Large intestine (tissue), 3 donors: Measurements from ENCODE around the gene ST8SIA4. TPM values are rescaled to one million over a fixed set of nuclear protein-coding genes. Genes with fewer than 3 reads are reported as not detected.

ENCODE experiments used
- DNase-seq, 2 donors: peaks; one replicate each; pipeline versions ENCODE4 v3.0.0 to v3.0.0-alpha.2; 2013
- H3K27ac ChIP-seq: one replicate; pipeline ENCODE4 v1.5.1; 2013; ENCODE audit warnings: low read length
- H3K27me3 ChIP-seq: 2 replicates; pipeline ENCODE4 v1.6.1; 2013; ENCODE audit warnings: low read length; ENCODE audit not compliant: control insufficient read depth, insufficient read depth
- H3K36me3 ChIP-seq: 2 replicates; pipeline ENCODE4 v1.6.1; 2013; ENCODE audit warnings: low read length; ENCODE audit not compliant: control insufficient read depth, insufficient read depth
- H3K4me1 ChIP-seq: one replicate; pipeline ENCODE4 v1.6.1; 2013; ENCODE audit warnings: low read length; ENCODE audit not compliant: control insufficient read depth, insufficient read depth
- H3K4me3 ChIP-seq: one replicate; pipeline ENCODE4 v1.5.1; 2013; ENCODE audit warnings: low read length
- H3K9me3 ChIP-seq: one replicate; pipeline ENCODE4 v1.6.1; 2013; ENCODE audit warnings: mild to moderate bottlenecking, low read depth, low read length, moderate library complexity; ENCODE audit not compliant: control insufficient read depth
- WGBS: methylation state at CpG from one replicate; pipeline ENCODE4 v1.1.5; 2013; ENCODE audit warnings: low lambda C conversion rate; ENCODE audit not compliant: insufficient coverage; 5-methylcytosine and 5-hydroxymethylcytosine counted together
- polyA plus RNA-seq: library from polyadenylated mRNA; unstranded; fragments of 120-200 nt; gene quantifications from one replicate; pipeline ENCODE4 v1.2.1, GENCODE V29; 2013

Gene ST8SIA4
- polyA plus RNA-seq, 1 donor: 4.7 TPM

GRCh38 chr5:100854591-100854990 lies 48.5 kb downstream of the ST8SIA4 start:
- H3K27ac ChIP-seq: no peak overlapping the region
- DNase-seq: no peak
- H3K4me3 ChIP-seq: no peak overlapping the region
- peaks cover 2% of the 10 kb centered on the region for H3K36me3 ChIP-seq
- H3K27me3 ChIP-seq: no peaks in the 10 kb centered on the region
- no peaks in the 10 kb centered on the region for H3K9me3 ChIP-seq
- H3K4me1 ChIP-seq: no peaks in the 10 kb centered on the region

GRCh38 chr5:100853582-100853981 lies 49.5 kb downstream of the ST8SIA4 start:
- Histone ChIP-seq H3K9me3 (no peaks in the 10 kb centered on the region), H3K4me3 (no peak overlapping the region), H3K36me3 (peaks cover 2% of the 10 kb centered on the region), H3K27ac (no peak overlapping the region), H3K4me1 (no peaks in the 10 kb centered on the region), H3K27me3 (no peaks in the 10 kb centered on the region)
- DNase-seq: no peak

- no peaks in the 10 kb centered on the region for H3K4me1 ChIP-seq
- H3K27me3 ChIP-seq: no peaks in the 10 kb centered on the region
- no peak overlapping the region for H3K4me3 ChIP-seq
- H3K9me3 ChIP-seq: no peaks in the 10 kb centered on the region
- H3K36me3 ChIP-seq: peaks cover 2% of the 10 kb centered on the region
- H3K27ac ChIP-seq: no peak overlapping the region
- no CpG with 5 or more reads among the region's 3 CpGs for WGBS
- DNase-seq: peak in 1 of 2 donors; percentile 3
Observed at GRCh38 chr5:100852988-100853449, 50.1 kb downstream of the ST8SIA4 start.

- WGBS: no CpG with 5 or more reads among the region's 8 CpGs
- Histone ChIP-seq H3K4me3 (no peak overlapping the region), H3K27ac (no peak overlapping the region), H3K9me3 (no peaks in the 10 kb centered on the region), H3K4me1 (no peaks in the 10 kb centered on the region), H3K36me3 (peaks cover 2% of the 10 kb centered on the region), H3K27me3 (no peaks in the 10 kb centered on the region)
- no peak for DNase-seq
Observed at GRCh38 chr5:100852051-100852450, 51.0 kb downstream of the ST8SIA4 start.

- no peak for DNase-seq
- no peaks in the 10 kb centered on the region for H3K4me1 ChIP-seq
- no peaks in the 10 kb centered on the region for H3K9me3 ChIP-seq
- 43% methylated on average over 2 of the region's 4 CpGs for WGBS
- no peak overlapping the region for H3K27ac ChIP-seq
- H3K36me3 ChIP-seq: no peaks in the 10 kb centered on the region
- no peak overlapping the region for H3K4me3 ChIP-seq
- H3K27me3 ChIP-seq: no peaks in the 10 kb centered on the region
Observed at GRCh38 chr5:100846772-100847171, 56.3 kb downstream of the ST8SIA4 start.

GRCh38 chr5:100842080-100842479 lies 61.0 kb downstream of the ST8SIA4 start:
- H3K4me1 ChIP-seq: no peaks in the 10 kb centered on the region
- no peaks in the 10 kb centered on the region for H3K9me3 ChIP-seq
- WGBS: 92% methylated on average over 2 of the region's 2 CpGs
- H3K36me3 ChIP-seq: no peaks in the 10 kb centered on the region
- H3K27me3 ChIP-seq: no peaks in the 10 kb centered on the region
- no peak overlapping the region for H3K4me3 ChIP-seq
- DNase-seq: no peak
- H3K27ac ChIP-seq: no peak overlapping the region

GRCh38 chr5:100841358-100842076 lies 61.6 kb downstream of the ST8SIA4 start:
- no peak for DNase-seq
- no peaks in the 10 kb centered on the region for H3K9me3 ChIP-seq
- 89% methylated on average over 1 of the region's 4 CpGs for WGBS
- H3K36me3 ChIP-seq: no peaks in the 10 kb centered on the region
- no peak overlapping the region for H3K27ac ChIP-seq
- H3K27me3 ChIP-seq: no peaks in the 10 kb centered on the region
- no peaks in the 10 kb centered on the region for H3K4me1 ChIP-seq
- no peak overlapping the region for H3K4me3 ChIP-seq

GRCh38 chr5:100840789-100841188 lies 62.3 kb downstream of the ST8SIA4 start:
- H3K4me3 ChIP-seq: no peak overlapping the region
- H3K27ac ChIP-seq: no peak overlapping the region
- no peaks in the 10 kb centered on the region for H3K27me3 ChIP-seq
- H3K36me3 ChIP-seq: no peaks in the 10 kb centered on the region
- no peak for DNase-seq
- WGBS: no CpG with 5 or more reads among the region's 1 CpG
- H3K9me3 ChIP-seq: no peaks in the 10 kb centered on the region
- no peaks in the 10 kb centered on the region for H3K4me1 ChIP-seq

- H3K27me3 ChIP-seq: no peaks in the 10 kb centered on the region
- H3K27ac ChIP-seq: no peak overlapping the region
- WGBS: 90% methylated on average over 2 of the region's 2 CpGs
- H3K9me3 ChIP-seq: no peaks in the 10 kb centered on the region
- DNase-seq: no peak
- H3K36me3 ChIP-seq: no peaks in the 10 kb centered on the region
- H3K4me3 ChIP-seq: no peak overlapping the region
- H3K4me1 ChIP-seq: no peaks in the 10 kb centered on the region
Observed at GRCh38 chr5:100840370-100840769, 62.7 kb downstream of the ST8SIA4 start.

- no peak overlapping the region for H3K27ac ChIP-seq
- WGBS: no CpG with 5 or more reads among the region's 2 CpGs
Observed at GRCh38 chr5:100838048-100838473, 65.0 kb downstream of the ST8SIA4 start.

GRCh38 chr5:100834519-100834918 lies 68.6 kb downstream of the ST8SIA4 start:
- no peak for DNase-seq
- Histone ChIP-seq H3K4me3 (no peak overlapping the region), H3K36me3 (no peaks in the 10 kb centered on the region), H3K27ac (no peak overlapping the region), H3K9me3 (no peaks in the 10 kb centered on the region), H3K27me3 (no peaks in the 10 kb centered on the region), H3K4me1 (no peaks in the 10 kb centered on the region)
- no CpG with 5 or more reads among the region's 2 CpGs for WGBS

More at GRCh38 chr5:100838048-100838473, 65.0 kb downstream of the ST8SIA4 start:
- H3K27me3 ChIP-seq: no peaks in the 10 kb centered on the region
- DNase-seq: no peak
- no peaks in the 10 kb centered on the region for H3K36me3 ChIP-seq
- no peaks in the 10 kb centered on the region for H3K9me3 ChIP-seq
- no peaks in the 10 kb centered on the region for H3K4me1 ChIP-seq
- no peak overlapping the region for H3K4me3 ChIP-seq
